Mucosa of stomach (tissue), 1 donor: Measurements from ENCODE around the gene PICK1.

Experiments used
- H3K27me3 ChIP-seq: one replicate; pipeline ENCODE4 v1.7.0; 2013; ENCODE audit warnings: mild to moderate bottlenecking, low read length; ENCODE audit not compliant: control insufficient read depth, insufficient read depth
- H3K36me3 ChIP-seq: one replicate; pipeline ENCODE4 v1.7.0; 2013; ENCODE audit warnings: low read length; ENCODE audit not compliant: control insufficient read depth, insufficient read depth
- H3K4me1 ChIP-seq: one replicate; pipeline ENCODE4 v1.7.0; 2013; ENCODE audit warnings: mild to moderate bottlenecking, low read length; ENCODE audit not compliant: control insufficient read depth, insufficient read depth
- H3K4me3 ChIP-seq: one replicate; pipeline ENCODE4 v1.7.0; 2013; ENCODE audit warnings: low read length
- H3K9ac ChIP-seq: one replicate; pipeline ENCODE4 v1.7.0; 2013; ENCODE audit warnings: mild to moderate bottlenecking, low read length, moderate library complexity
- H3K9me3 ChIP-seq: one replicate; pipeline ENCODE4 v1.7.0; 2013; ENCODE audit warnings: mild to moderate bottlenecking, low read length, moderate library complexity; ENCODE audit not compliant: control insufficient read depth
- donor health status: Pancreatic carcinoma.

PICK1 gene

DNA sequence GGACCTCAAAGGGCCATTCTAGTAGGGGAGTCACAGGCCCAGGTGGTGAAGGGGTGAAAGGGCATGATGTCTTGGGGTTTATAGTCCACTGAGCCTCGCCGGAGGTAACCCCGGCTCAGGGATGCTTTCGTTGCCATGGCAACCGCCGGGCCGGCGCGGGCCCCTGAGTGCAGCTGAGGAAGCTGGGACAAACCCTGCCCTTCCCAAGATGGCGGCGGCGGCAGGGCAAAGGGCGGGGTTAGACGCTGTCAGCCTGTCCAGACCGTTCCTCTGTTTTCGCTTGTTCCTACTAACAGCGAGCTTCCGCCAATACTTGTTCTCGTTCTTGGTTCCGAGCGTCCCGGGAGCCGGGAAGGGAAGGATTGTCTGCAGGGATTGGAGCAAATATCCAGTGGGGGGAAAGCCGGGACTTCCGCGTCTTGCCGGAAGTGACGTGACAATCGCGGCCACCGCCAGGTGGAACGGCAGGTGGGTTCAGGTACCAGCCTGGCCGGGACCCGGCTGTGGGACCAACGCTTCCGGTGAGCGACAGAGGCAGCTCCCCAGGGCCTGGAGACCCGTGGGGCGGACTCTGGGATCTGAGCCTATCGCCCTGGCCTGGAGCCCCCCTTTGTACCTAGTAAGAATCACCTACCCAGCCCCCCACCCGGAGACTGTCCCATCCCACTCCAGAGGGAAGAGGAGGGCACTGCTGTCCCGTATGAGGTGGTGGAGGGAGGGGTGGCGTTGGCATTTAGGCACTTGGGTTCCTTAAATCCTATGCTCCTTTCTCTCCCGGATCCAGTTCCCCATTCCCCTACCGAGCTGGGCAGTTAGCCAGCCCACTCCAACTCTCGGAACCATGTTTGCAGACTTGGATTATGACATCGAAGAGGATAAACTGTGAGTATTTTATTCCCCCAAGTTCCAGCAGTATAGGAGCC is at the start of gene PICK1:
Gene PICK1, plus strand, starts transcription at position 436 of the 923 bp plus-strand sequence. Its CDS starts 406 bp downstream, at position 842.
- Histone ChIP-seq H3K9ac (peak within 1 kb of the TSS; percentile 87), H3K4me3 (peak within 1 kb of the TSS; percentile 48)

DNA sequence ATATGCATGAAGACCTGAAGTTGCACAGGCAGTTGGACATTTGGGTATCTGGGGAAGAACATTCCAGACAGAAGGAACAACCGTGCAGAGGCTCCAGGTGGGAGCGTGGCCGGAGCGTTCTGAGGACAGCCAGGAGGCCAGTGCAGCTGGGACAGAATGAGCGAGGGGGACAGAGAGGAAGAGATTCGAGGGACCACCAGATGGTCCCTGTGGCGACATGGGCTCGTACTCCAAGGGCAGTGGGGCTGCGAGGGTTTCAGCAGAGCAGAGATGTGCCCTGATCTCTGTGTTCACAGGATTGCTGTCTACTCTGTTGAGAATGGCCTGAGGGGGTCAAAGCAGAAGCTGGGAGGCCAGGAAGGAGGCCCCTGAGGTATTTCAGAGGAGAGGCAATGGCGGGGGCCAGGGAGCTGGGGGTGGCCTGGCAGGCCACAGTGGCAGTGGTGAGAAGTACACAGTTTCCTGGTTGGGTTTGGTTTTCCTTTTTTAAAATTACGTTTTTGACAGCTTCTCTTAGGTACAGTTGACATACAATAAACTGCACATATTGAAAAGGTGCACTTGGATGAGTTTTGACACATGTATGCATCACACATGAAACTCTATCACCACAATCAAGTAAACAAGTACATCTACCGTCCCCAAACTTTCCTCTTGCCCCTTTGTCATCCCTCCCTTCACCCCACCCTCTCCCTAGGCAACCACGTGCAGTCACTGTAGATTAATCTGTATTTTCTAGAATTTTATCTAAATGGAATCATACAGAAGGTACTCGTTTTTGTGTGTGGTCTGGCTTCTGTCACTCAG is 48.0 kb upstream of the PICK1 start:
- no peaks in the 10 kb centered on the region for H3K27me3 ChIP-seq
- no peak overlapping the region for H3K9ac ChIP-seq
- no peaks in the 10 kb centered on the region for H3K9me3 ChIP-seq
- H3K36me3 ChIP-seq: no peaks in the 10 kb centered on the region
- no peak overlapping the region for H3K4me3 ChIP-seq
- no peaks in the 10 kb centered on the region for H3K4me1 ChIP-seq

More for the DNA sequence above, at the start of gene PICK1:
- Histone ChIP-seq H3K27me3 (peaks cover 5% of the 10 kb centered on the region), H3K36me3 (no peaks in the 10 kb centered on the region), H3K9me3 (no peaks in the 10 kb centered on the region), H3K4me1 (peaks cover 18% of the 10 kb centered on the region)

DNA sequence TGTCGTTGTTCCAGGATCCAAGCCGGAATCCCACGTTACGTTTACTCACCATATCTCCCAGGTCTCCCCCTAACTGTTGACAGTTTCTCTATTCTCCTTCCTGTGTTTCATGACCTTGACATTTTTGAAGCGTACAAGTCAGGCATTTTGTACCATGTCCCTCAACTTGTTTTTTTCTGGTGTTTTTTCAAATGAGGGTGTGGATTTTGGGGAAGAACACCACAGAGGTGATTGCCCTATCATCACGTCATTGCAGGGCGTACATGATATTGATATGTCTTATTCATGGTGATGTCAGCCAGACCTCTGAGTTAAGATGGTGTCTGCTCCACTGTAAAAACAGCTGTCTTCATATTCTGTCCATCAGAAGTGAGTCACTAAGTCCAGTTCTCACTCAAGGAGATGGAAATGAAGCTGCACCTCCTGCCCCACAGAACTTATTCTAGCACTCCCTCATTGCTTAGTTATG is 44.6 kb upstream of the PICK1 start:
- H3K36me3 ChIP-seq: no peaks in the 10 kb centered on the region
- no peak overlapping the region for H3K4me3 ChIP-seq
- H3K9ac ChIP-seq: no peak overlapping the region
- no peaks in the 10 kb centered on the region for H3K9me3 ChIP-seq
- H3K4me1 ChIP-seq: peaks cover 18% of the 10 kb centered on the region
- H3K27me3 ChIP-seq: no peaks in the 10 kb centered on the region

DNA sequence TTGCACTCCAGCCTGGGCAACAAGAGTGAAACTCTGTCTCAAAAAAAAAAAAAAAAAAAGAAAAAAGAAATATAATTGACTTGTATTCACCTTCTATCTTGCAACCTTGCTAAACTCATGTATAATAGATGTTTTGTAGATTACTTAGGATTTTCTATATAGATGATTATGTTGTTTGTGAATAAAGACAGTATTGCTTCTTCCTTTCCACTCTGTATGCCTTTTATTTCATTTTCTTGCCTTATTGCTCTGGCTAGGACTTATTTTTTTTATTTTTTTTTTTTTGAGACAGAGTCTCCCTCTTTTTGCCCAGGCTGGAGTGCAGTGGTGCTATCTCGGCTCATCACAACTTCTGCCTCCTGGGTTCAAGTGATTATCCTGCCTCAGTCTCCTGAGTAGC is 43.1 kb upstream of the PICK1 start:
- Histone ChIP-seq H3K9me3 (no peaks in the 10 kb centered on the region), H3K4me1 (peaks cover 22% of the 10 kb centered on the region), H3K9ac (no peak overlapping the region)

GRCh38 chr22:38016182-38017151 is 40.7 kb upstream of the PICK1 start:
- Histone ChIP-seq H3K36me3 (no peaks in the 10 kb centered on the region), H3K27me3 (no peaks in the 10 kb centered on the region), H3K9me3 (no peaks in the 10 kb centered on the region), H3K9ac (peak overlapping the region; percentile 23), H3K4me1 (peaks cover 22% of the 10 kb centered on the region), H3K4me3 (no peak overlapping the region)

More for the DNA sequence above, 43.1 kb upstream of the PICK1 start:
- no peaks in the 10 kb centered on the region for H3K27me3 ChIP-seq
- H3K36me3 ChIP-seq: no peaks in the 10 kb centered on the region
- no peak overlapping the region for H3K4me3 ChIP-seq

- H3K4me1 ChIP-seq: peaks cover 22% of the 10 kb centered on the region
- no peak overlapping the region for H3K9ac ChIP-seq
These were observed 39.8 kb upstream of the PICK1 start for GRCh38 chr22:38017272-38017920.

DNA sequence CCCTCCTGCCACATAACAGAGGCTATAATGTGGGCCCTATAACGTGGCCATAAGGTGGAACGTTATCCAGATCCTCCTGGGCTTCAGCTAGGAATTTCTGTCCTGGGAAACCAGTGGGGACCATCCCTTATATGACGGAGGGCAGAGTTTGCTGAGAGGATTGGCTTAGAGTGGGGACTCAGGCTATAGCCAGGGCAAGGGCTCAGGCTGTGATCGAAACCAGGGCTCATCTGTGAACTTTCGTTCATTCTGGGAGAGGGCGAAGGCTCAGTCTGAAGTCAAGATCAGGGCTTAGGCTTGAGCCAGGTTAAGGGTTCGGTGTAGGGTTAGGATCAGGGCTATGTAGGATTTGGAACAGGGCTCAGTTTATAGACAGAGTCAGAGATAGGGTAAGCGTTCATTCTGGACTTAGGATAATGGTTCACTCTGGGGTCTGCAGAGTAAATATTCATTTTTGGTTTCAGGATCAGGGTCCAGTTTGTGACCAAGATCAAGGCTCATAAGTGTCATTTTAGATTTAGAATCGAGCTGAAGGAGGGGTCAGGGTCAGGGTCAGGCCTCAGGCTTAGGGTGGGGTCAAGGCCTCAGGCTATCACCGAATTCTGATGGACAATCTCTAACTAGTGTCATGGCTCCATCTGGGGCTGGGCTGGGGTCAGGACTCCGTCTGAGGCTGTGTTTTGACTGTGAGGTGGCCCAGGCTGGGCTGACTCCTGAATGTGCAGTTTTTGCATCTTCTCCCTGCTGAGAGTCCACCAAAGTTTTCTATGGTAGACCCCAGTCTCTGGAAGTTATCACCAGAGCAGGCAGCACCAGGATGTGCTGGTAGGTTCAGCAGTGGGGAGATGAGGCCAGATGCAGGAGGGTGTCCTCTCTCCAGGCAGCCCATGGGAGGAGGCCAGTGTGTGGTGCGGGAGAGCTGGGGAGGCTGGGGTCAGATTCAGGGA is 39.0 kb upstream of the PICK1 start:
- Histone ChIP-seq H3K9ac (no peak overlapping the region), H3K4me1 (peaks cover 22% of the 10 kb centered on the region), H3K27me3 (no peaks in the 10 kb centered on the region), H3K4me3 (no peak overlapping the region), H3K36me3 (no peaks in the 10 kb centered on the region), H3K9me3 (no peaks in the 10 kb centered on the region)

More at GRCh38 chr22:38017272-38017920, 39.8 kb upstream of the PICK1 start:
- Histone ChIP-seq H3K36me3 (no peaks in the 10 kb centered on the region), H3K27me3 (no peaks in the 10 kb centered on the region), H3K4me3 (no peak overlapping the region), H3K9me3 (no peaks in the 10 kb centered on the region)

GRCh38 chr22:38018938-38019827 is 38.0 kb upstream of the PICK1 start:
- no peaks in the 10 kb centered on the region for H3K9me3 ChIP-seq
- H3K4me1 ChIP-seq: peaks cover 22% of the 10 kb centered on the region
- no peaks in the 10 kb centered on the region for H3K27me3 ChIP-seq
- no peak overlapping the region for H3K4me3 ChIP-seq
- no peaks in the 10 kb centered on the region for H3K36me3 ChIP-seq
- no peak overlapping the region for H3K9ac ChIP-seq

DNA sequence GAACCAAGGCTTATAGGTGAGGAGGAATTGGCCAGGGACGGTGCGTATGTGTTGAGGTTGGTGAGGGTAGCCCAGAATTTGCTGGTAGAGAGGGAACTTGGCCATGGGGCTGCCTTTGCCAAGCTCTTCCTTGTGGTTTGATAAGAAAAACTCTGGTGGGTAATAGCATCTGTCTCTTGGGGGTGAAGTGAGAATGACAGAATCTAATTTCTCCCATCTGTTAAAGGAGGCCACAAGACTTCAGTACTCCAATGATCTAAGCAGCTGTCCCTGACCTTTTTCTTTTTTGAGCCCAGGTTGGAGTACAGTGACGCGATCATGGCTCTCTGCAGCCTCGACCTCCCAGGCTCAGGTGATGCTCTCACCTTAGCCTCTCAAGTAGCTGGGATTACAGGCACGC is 36.0 kb upstream of the PICK1 start:
- Histone ChIP-seq H3K9me3 (no peaks in the 10 kb centered on the region), H3K4me3 (no peak overlapping the region), H3K36me3 (no peaks in the 10 kb centered on the region), H3K9ac (no peak overlapping the region), H3K27me3 (no peaks in the 10 kb centered on the region), H3K4me1 (peaks cover 18% of the 10 kb centered on the region)
